GM21723 (cell line): ENCODE data around the gene ITGA11.

Experiments used
- ATAC-seq: cut with Tn5 transposase; IDR thresholded peaks from one replicate; pipeline ENCODE4 v1.9.1; 2021; ENCODE audit warnings: mild to moderate bottlenecking, moderate library complexity; ENCODE audit not compliant: unreplicated experiment

ITGA11 gene

DNA sequence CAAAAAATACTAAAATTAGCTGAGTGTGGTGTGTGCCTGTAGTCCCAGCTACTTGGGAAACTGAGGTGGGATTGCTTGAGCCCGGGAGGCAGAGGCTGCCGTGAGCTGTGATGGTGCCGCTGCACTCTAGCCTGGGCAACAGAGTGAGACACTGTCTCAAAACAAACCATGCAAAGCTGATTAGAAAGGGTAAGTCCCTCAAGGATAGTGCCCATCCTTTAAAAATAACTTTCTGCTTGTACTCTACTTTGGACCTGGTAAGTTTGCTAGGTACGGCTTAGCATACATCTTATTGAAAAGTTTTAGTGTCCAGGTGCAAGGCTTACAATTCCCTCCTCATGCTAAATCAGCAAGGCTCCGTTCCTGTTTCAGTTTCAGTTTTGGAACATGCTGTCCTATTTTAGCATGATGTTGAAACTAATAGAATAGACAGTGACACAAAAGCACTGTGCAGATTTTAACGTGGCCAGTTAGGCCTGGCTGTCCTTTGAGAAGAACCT is 133.0 kb downstream of the ITGA11 start:
- peak; percentile 88 for ATAC-seq

DNA sequence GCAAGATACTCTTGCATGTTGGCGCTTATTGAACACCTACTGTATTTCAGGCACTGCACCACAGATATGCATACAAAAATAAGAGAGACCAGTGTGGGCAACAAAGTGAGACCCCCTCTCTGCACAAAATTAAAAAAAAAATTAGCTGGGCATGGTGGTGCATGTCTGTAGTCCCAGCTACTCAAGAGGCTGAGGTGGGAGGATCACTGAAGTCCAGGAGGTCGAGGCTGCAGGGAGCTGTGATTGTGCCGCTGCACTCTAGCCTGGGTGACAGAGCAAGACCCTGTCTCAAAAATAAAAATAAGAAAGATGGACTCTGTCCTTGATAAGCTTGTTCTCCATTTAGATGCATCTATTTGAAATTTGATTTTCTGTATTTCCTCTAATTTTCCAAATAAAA is 133.6 kb downstream of the ITGA11 start:
- ATAC-seq, result no peak

DNA sequence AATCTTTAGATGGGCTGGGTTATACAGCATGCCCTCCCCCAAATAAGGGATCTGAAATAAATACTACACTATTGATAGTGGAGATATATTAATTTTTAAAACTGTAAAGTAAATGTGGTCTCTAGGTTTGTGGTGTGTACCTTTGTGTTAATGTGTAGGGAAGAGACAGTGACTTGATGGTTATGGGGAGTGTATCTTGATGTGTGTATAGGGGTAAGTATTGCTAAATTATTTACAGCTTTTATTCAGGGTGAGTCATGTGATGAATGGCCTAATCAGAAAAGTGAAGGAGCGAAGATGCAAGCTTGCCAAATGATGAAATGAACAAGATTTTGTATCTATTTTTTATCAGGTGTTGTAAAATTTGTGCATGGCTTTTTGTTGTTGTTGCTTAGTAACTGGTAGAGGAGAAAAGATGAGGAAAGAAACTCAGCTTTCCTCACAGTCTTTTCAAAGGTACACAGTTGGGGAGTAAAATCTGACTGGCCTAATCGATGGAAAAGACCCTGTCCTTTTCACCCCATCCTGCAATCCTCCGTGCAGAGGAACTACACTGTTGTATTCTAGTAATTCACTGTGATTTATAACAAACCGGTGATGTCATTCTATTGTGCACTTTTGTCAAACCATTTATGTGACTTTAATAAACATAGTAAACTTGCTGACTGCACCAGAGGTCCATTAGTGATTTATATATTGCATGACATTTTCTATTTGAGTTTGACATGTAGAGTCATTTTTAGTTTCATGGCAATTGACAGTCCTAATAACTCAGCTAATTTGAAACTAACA is 136.8 kb downstream of the ITGA11 start:
- ATAC-seq, result no peak

DNA sequence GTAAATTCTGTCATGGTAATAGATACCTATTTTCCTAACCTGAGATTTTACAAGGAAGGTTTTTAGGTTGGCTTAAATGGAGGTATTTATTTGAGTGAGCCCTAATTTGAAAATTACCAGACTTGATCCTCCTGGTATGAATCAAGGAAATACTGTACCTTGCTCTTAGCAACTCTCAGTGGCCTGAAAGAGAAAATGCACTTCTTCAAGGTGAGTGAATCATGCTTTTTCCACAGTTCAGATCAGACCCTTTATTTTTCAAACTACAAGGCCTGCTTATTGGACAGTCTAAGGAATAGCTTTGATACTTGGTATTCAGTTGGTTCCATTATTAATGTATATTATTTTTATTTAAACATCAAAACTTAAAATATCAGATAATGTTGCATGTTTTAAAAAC is 139.0 kb downstream of the ITGA11 start:
- ATAC-seq, result no peak

DNA sequence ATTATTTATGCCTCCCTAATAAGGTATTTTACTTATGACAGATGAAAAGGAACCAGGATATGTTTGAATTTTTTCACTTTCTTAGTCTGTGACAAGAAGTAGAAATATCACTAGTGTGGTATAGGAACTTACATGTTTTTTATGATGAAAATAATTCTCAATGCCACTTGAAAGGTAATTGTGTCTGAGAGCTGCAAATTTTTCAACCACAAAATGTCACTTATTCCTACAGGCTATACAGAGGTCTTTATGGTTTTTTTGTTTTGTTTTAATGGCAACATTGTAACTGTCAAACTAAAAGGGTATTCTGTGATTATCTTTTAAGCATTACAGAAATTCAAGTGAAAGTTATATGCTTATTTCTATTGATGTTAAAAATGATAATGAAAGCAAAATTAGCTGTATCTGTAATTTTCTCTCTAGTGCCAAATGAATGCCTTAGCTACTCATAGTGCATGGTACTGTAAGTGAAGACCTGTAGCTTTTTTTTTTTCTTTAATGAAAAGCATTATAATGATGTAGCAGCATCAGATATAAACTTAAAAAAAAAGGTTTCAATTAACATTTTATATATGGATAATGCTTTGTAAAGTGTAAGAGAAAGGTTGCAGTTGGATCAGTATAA is 139.7 kb downstream of the ITGA11 start:
- ATAC-seq, result no peak

DNA sequence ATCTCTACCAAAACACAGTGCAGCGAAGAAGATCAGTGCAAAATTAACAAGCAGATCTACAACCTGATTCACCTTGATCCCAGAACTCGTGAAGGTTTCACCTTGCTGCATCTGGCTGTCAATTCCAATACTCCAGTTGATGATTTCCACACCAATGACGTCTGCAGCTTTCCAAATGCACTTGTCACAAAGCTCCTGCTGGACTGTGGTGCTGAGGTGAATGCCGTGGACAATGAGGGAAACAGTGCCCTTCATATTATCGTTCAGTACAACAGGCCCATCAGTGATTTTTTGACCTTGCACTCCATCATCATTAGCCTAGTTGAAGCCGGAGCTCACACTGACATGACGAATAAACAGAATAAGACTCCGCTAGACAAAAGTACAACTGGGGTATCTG is 141.2 kb downstream of the ITGA11 start:
- no peak for ATAC-seq

DNA sequence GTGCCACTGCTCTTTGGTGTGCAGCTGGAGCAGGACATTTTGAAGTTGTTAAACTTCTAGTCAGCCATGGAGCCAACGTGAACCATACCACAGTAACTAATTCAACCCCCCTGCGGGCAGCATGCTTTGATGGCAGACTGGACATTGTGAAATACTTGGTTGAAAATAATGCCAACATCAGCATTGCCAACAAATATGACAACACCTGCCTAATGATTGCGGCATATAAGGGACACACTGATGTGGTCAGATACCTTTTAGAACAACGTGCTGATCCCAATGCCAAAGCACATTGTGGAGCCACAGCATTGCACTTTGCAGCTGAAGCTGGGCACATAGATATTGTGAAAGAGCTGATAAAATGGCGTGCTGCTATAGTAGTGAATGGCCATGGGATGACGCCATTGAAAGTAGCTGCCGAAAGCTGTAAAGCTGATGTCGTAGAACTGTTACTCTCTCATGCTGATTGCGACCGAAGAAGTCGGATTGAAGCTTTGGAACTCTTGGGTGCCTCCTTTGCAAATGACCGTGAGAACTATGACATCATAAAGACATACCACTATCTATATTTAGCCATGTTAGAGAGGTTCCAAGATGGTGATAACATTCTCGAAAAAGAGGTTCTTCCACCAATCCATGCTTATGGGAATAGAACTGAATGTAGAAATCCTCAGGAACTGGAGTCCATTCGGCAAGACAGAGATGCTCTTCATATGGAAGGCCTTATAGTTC is 142.2 kb downstream of the ITGA11 start:
- ATAC-seq, result no peak

DNA sequence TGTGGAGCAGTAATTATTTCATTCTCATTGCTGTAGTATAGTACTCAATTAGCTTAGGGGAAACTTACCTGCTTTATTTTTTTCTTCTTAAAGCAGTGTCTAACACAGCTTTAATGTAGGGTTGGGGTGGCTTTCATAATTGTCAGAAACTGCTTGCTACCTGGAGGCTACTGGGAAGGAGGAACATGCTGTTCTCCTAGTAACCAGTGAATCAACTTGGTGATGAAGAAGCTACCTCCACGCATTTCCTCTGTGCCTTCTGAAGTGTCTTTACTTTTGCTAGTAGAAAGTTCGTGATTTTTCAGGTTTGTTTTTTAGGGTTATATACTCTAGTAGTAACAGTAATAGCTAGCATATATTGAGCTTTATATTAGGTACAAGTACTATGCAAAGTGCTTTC is 142.9 kb downstream of the ITGA11 start:
- ATAC-seq, result no peak

DNA sequence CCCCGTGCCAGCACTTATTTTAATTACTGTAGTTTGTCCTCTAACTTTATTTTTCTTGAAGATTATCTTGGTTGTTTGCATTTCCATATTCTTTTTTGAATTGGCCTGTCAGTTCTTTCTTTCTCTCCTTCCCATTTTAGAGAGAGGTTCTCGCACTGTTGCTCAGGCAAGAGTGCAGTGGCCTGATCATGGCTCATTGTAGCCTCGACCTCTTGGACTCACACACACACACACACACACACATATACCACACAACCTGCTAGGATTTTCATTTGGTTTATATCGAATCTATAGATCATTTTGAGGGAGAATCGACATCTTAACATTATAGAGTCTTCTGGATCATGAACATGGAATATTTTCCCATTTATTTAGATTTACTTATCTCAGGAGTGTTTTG is 145.7 kb downstream of the ITGA11 start:
- ATAC-seq, result no peak

DNA sequence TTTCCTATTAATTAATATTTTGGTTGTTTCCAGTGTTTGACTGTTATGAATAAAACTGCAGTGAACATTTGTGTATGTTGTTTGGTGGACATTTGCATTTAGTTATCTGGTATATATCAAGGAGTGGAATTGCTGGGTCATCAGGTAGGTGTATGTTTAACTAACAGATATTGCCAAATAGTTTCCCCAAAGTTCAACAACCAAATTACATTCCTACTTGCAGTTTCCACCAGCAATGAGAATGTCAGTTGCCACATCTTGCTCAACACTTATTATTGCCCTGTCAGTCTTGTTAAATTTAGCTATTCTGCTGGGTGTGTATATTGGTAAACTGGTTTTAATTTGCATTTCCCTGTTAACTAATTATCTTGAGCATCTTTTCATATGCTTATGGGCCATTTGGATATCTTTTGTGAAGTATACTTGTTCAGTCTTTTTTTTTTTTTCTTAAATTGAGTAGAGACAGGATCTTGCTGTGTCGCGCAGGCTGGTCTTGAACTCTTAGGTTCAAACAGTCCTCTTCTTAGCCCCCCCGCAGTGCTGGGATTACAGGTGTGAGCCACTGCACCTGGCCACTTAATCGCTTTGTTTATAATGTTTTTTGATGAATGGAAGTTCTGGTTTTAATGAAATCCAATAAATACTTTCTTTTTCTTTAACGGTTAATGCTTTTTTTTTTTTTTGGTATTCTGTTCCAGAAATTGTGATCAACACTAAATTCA is 146.5 kb downstream of the ITGA11 start:
- ATAC-seq, result no peak

DNA sequence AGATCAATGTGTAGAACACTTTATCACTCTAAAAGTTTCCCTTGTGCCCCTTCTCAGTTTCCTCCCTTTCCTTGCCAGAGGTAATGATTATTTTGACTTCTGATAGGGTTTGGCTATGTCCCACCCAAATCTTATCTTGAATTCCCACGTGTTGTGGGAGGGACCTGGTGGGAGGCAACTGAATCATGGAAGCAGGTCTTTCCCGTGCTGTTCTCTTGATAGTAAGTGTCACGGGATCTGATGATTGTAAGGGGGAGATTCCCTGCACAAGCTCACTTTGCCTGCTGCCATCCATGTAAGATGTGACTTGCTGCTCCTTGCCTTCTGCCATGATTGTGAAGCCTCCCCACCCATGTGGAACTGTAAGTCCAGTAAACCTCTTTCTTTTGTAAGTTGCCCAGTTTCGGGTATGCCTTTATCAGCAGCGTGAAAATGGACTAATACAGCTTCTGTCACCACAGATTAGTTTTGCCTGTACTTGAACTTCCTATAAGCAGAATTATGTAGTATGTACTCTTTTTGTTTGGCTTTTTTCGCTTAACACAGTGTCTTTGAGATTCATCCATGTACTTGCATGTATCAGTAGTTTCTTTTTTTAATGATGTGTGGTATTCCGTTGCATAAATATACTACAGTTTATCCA is 147.2 kb downstream of the ITGA11 start:
- no peak for ATAC-seq

DNA sequence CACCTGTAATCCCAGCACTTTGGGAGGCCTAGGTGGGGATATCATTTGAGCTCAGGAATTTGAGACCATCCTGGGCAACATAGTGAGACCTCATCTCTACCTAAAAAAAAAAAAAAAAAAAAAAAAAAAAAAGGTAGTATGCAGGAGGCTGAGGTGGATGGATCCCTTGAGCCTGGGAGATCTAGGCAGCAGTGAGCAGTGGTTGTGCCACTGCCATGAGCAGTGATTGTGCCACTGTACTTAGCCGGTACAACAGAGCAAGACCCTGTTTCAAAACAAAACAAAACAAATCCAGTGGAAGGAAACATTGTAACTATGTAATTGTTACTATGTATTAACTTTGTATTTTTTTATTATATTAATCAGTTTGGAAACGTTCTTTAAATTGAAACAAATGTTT is 148.6 kb downstream of the ITGA11 start:
- ATAC-seq, result no peak

DNA sequence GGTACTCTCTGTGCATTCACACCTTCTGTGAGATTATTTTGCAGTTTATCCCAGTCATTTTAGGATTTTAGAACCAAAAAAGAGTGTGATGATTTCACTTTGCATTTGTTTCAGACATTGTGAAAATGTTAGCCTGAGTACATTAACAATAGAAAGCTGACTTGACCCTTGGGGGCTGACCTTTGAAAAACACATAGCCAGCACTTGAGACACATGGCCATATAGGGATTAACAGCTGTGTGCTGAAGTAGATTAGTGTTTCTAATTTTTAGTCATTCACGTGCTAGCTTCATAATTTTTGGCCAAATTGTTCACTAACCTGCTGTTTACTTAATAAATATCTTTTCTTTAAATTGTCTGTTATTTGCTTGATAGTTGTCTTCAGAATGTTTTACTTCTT is 151.0 kb downstream of the ITGA11 start:
- no peak for ATAC-seq

DNA sequence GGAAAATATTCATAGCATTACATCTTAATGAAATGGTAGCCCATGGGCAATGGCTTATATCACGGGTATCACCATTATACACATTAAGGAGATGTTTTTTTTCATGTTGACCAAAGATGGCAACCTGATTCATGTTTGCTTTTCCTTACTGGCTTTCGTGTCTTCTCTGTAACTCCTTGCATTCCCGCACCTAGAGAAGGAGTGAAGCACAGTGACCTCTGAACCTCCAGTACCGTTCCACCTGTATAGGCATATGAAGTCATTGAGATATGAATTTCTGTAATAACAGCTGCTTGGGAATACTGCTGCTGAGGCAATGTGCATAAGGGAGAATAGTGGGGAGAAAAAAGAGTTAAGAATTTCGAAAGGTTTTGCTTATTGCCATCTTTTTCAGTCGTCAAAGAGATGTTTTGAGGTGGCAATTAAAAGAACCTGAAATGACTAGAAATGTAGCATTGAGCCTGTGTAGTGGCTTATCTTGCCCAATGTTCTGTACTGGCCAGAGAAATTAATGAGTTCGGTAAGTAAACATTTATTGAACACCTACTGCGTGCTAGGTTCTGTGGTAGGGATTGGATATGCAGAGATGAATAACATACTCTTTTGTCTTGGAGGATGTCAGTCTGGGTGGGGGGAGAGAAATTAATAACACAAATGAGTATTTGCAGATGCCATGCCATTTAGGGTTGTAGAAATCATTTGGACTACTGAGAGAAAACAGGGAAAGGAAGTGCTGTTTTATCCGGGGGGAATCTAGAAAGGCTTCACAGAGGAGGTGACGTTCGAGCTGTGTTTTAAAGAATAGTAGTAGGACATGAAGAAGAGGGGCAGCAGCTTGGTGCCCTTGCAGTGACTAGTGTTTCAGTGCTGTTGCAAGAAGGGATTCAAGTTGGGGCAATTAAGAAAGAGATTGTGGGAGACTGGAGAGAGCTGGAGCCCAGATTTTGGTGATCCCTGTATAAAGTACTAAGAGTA is 151.9 kb downstream of the ITGA11 start:
- no peak for ATAC-seq

DNA sequence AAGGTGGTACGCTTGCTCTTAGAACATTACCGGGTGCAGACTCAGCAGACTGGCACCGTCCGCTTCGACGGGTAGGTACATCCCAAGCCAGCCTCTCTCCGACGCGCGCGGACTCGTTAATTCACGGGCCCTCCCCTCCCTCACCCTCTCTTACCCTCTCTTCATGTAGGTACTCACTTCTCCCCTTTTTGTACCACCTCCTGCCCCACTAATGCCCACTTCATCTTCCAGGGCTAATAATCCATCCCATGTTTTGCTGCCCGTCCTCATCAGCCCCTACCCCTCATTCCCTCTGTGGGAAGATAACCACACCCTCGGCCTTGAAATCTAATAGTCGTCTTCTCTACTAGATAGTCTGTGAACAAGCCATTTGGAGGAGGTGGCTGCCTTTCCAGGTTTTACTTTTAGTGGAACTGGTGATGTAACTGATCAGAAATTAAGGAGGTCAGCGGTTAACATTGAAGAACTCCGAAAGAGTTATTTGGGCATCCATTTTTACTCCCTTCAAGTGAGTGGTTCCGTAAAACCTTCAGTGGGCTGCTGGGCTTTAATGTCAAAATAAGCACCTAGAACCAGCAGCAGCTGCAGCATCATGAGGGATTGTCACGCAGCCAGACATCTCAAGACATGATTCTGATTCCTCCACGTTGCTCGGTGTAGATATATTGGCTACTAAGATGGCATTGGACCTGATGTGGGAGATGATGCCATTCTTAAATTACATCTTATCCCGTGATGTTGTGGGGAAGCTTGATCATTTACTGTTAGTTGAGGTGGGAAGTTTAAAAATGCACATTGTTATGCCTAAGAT is 153.2 kb downstream of the ITGA11 start:
- no peak for ATAC-seq

DNA sequence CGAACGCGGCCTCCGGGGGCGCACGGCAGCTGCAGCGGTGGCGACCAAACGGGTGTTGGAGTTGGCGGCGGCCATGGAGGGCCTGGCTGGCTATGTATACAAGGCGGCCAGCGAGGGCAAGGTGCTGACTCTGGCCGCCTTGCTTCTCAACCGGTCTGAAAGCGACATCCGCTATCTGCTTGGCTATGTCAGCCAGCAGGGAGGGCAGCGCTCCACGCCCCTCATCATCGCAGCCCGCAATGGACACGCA is 153.7 kb downstream of the ITGA11 start:
- peak; percentile 47 for ATAC-seq

DNA sequence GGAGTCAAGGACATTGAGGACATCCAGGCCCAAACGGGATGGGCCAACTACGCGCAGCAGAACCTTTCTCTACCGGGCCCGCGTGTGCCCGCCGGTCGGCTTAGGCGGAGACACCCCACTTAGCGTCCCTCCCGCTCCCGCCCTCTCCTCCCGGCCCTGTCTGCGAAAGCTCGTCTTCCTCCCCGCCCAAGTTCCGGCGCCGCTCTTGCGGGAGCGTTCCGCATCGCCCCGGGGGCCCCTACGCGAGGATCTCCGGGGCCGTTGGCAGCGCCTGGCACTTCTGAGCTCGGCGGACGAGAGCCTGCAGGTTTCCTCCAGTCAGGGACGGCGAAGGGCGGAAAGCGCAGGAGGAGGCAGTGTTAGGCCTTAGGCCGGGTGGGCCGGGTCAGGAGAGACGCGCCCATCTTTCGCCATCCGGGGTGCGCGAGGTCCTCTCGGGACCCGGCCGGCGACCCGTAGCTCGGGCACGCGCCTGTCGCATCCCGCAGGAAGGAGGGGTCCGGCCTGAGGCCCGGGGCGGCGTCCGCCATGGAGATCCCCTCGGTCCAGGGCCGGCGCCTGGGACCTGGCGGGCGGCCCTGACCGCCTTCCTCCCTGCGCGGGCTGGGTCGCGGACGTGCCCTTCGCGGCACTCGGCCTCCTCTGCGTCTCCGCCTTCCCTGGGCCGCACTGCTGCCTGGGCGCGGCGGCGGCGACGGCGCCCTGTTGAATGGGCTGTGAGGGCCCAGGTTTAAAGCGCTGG is 154.2 kb downstream of the ITGA11 start, which contains the start of gene FEM1B:
Gene FEM1B, plus strand, starts transcription at position 143 of the 742 bp plus-strand sequence. CDS start 673 bp downstream, outside the sequence.
- peak; percentile 81 for ATAC-seq

DNA sequence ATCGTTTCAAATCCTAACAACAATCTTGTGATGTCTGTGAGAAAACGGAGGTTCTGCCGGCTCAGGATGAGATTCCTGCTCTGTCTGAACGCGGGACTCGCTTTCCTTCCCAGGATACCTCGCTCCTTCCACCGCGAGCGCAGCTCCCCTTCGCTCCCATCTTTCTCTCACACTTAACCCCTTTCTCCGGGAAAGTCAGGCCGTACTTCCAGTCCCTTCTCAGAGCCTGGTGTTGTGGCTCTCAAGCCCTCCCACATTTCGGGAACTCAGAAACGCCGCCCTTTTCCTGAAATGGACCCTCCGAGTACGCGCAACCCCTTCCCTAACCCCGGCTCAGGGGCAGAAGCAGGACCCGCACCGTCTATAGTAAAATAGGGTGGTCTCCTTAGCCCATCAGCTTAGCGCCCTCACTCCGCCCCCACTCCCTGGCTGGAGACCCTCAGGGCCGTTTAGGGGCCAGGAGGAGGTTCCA is 154.8 kb downstream of the ITGA11 start:
- peak; percentile 19 for ATAC-seq
